GM21723 (cell line): ENCODE results near the gene LGALS1.
"Not testable (repeated sequence)": the region's sequence is repeated elsewhere in the genome, so short reads cannot be mapped to it uniquely, and the experiment has no call there.

Experiments
- ATAC-seq: cut with Tn5 transposase; IDR thresholded peaks from one replicate; pipeline ENCODE4 v1.9.1; 2021; ENCODE audit warnings: mild to moderate bottlenecking, moderate library complexity; ENCODE audit not compliant: unreplicated experiment

LGALS1 gene

GRCh38 chr22:37715760-37716159 lies 40.3 kb downstream of the LGALS1 start:
- ATAC-seq = no peak

- no peak for ATAC-seq
Observed at GRCh38 chr22:37716708-37717107, 41.3 kb downstream of the LGALS1 start.

- not testable (repeated sequence) for ATAC-seq
Observed at GRCh38 chr22:37717235-37717634, 41.8 kb downstream of the LGALS1 start.

- ATAC-seq = not testable (repeated sequence)
Observed at GRCh38 chr22:37717746-37718305, 42.4 kb downstream of the LGALS1 start.

GRCh38 chr22:37725551-37726240 lies 50.3 kb downstream of the LGALS1 start:
- ATAC-seq = no peak

- ATAC-seq = no peak
Observed at GRCh38 chr22:37726241-37726887, 50.9 kb downstream of the LGALS1 start.

- ATAC-seq = no peak
Observed at GRCh38 chr22:37728620-37729019, 53.2 kb downstream of the LGALS1 start.
